WTC11 (cell line): Measurements from ENCODE around the gene HEBP1.

Experiments used
- NFYB ChIP-seq: sonication (generic); formaldehyde crosslinking; conservative IDR thresholded peaks from 2 replicates; pipeline ENCODE4 v1.8.0; 2022; ENCODE audit warnings: low read depth, missing genetic modification reagents
- NR1H2 ChIP-seq: sonication (generic); formaldehyde crosslinking; IDR thresholded peaks from 2 replicates; pipeline ENCODE4 v1.9.0; 2021; ENCODE audit warnings: mild to moderate bottlenecking, moderate library complexity, missing genetic modification reagents
- TF ChIP-seq, protein P1 (sequence below): sonication (generic); formaldehyde crosslinking; IDR thresholded peaks from 2 replicates; pipeline ENCODE4 v1.8.1; 2023; ENCODE audit warnings: mild to moderate bottlenecking, missing genetic modification reagents, borderline replicate concordance
- TF ChIP-seq, protein P2 (sequence below): sonication (generic); formaldehyde crosslinking; IDR thresholded peaks from 2 replicates; pipeline ENCODE4 v1.8.0; 2022; ENCODE audit warnings: mild to moderate bottlenecking, missing genetic modification reagents
- TF ChIP-seq, protein P3 (sequence below): fragments of 250-450 bp; sonication (Bioruptor Pico); IDR thresholded peaks from 2 replicates; pipeline ENCODE4 v2.1.2; 2022; ENCODE audit warnings: mild to moderate bottlenecking, moderate library complexity
- TF ChIP-seq, protein P4 (sequence below): sonication (generic); formaldehyde crosslinking; IDR thresholded peaks from 2 replicates; pipeline ENCODE4 v1.8.1; 2022; ENCODE audit warnings: low read depth, missing genetic modification reagents, borderline replicate concordance
- TF ChIP-seq, protein P5 (sequence below): fragments of 200-600 bp; IDR thresholded peaks from 2 replicates; pipeline ENCODE4 v1.8.0; 2022; ENCODE audit warnings: antibody characterized with exemption
- TF ChIP-seq, protein P6 (sequence below): sonication (generic); formaldehyde crosslinking; IDR thresholded peaks from 2 replicates; pipeline ENCODE4 v1.8.0; 2023; ENCODE audit warnings: missing genetic modification reagents, mild to moderate bottlenecking, borderline replicate concordance

DNA sequence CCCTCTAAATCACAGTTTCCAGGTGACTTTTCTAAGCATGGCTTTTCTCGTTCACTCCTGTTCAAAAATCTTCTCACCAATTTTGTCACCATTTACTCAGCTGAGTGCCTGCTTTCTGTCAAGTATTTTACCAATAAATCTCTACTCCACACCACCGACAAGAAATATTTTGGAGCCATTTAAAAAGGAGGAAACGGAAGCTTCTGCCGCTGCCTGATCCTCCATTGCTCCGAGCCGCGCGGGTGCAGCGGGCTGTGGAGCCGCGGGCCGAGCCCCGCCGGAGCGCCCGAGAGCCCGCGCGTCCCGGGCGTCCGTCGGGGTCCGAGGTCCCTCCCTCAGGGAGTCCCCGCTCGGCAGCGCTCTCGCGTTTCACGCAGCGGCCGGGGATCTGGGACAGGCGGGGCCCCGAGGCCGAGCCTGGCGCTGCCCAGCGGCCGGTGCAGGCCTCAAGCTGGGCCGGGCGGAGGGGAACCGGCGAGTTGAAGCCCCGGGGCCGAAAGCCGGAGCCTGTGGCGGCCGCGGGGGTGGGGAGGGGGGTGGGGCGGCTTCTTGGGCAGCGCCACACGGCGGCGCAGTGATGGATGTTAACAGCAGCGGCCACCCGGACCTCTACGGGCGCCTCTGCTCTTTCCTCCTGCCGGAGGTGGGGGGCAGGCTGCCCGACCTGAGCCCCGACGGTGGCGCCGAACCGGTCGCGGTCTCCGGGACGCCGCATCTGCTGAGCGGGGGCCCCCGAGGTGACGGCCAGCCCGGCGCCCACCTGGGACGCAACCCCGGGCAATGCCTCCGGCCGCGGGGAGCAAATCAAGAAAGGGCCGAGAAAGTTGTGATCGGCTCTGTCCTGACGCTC lies 1.1 kb upstream of the HEBP1 start:
- TF ChIP-seq, protein P1, sequence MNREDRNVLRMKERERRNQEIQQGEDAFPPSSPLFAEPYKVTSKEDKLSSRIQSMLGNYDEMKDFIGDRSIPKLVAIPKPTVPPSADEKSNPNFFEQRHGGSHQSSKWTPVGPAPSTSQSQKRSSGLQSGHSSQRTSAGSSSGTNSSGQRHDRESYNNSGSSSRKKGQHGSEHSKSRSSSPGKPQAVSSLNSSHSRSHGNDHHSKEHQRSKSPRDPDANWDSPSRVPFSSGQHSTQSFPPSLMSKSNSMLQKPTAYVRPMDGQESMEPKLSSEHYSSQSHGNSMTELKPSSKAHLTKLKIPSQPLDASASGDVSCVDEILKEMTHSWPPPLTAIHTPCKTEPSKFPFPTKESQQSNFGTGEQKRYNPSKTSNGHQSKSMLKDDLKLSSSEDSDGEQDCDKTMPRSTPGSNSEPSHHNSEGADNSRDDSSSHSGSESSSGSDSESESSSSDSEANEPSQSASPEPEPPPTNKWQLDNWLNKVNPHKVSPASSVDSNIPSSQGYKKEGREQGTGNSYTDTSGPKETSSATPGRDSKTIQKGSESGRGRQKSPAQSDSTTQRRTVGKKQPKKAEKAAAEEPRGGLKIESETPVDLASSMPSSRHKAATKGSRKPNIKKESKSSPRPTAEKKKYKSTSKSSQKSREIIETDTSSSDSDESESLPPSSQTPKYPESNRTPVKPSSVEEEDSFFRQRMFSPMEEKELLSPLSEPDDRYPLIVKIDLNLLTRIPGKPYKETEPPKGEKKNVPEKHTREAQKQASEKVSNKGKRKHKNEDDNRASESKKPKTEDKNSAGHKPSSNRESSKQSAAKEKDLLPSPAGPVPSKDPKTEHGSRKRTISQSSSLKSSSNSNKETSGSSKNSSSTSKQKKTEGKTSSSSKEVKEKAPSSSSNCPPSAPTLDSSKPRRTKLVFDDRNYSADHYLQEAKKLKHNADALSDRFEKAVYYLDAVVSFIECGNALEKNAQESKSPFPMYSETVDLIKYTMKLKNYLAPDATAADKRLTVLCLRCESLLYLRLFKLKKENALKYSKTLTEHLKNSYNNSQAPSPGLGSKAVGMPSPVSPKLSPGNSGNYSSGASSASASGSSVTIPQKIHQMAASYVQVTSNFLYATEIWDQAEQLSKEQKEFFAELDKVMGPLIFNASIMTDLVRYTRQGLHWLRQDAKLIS: no peak
- TF ChIP-seq NR1H2 (CRISPR knock-in tag) (no peak), NFYB (CRISPR knock-in tag) (no peak)
- TF ChIP-seq, protein P2, sequence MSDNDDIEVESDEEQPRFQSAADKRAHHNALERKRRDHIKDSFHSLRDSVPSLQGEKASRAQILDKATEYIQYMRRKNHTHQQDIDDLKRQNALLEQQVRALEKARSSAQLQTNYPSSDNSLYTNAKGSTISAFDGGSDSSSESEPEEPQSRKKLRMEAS (CRISPR knock-in tag): peak; percentile 61; the same call in 1 of the 2 replicates
- TF ChIP-seq, protein P3, sequence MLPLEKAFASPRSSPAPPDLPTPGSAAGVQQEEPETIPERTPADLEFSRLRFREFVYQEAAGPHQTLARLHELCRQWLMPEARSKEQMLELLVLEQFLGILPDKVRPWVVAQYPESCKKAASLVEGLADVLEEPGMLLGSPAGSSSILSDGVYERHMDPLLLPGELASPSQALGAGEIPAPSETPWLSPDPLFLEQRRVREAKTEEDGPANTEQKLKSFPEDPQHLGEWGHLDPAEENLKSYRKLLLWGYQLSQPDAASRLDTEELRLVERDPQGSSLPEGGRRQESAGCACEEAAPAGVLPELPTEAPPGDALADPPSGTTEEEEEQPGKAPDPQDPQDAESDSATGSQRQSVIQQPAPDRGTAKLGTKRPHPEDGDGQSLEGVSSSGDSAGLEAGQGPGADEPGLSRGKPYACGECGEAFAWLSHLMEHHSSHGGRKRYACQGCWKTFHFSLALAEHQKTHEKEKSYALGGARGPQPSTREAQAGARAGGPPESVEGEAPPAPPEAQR (CRISPR knock-in tag): no peak
- TF ChIP-seq, protein P4, sequence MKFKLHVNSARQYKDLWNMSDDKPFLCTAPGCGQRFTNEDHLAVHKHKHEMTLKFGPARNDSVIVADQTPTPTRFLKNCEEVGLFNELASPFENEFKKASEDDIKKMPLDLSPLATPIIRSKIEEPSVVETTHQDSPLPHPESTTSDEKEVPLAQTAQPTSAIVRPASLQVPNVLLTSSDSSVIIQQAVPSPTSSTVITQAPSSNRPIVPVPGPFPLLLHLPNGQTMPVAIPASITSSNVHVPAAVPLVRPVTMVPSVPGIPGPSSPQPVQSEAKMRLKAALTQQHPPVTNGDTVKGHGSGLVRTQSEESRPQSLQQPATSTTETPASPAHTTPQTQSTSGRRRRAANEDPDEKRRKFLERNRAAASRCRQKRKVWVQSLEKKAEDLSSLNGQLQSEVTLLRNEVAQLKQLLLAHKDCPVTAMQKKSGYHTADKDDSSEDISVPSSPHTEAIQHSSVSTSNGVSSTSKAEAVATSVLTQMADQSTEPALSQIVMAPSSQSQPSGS: no peak
- TF ChIP-seq, protein P5, sequence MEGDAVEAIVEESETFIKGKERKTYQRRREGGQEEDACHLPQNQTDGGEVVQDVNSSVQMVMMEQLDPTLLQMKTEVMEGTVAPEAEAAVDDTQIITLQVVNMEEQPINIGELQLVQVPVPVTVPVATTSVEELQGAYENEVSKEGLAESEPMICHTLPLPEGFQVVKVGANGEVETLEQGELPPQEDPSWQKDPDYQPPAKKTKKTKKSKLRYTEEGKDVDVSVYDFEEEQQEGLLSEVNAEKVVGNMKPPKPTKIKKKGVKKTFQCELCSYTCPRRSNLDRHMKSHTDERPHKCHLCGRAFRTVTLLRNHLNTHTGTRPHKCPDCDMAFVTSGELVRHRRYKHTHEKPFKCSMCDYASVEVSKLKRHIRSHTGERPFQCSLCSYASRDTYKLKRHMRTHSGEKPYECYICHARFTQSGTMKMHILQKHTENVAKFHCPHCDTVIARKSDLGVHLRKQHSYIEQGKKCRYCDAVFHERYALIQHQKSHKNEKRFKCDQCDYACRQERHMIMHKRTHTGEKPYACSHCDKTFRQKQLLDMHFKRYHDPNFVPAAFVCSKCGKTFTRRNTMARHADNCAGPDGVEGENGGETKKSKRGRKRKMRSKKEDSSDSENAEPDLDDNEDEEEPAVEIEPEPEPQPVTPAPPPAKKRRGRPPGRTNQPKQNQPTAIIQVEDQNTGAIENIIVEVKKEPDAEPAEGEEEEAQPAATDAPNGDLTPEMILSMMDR: no peak
- TF ChIP-seq, protein P6, sequence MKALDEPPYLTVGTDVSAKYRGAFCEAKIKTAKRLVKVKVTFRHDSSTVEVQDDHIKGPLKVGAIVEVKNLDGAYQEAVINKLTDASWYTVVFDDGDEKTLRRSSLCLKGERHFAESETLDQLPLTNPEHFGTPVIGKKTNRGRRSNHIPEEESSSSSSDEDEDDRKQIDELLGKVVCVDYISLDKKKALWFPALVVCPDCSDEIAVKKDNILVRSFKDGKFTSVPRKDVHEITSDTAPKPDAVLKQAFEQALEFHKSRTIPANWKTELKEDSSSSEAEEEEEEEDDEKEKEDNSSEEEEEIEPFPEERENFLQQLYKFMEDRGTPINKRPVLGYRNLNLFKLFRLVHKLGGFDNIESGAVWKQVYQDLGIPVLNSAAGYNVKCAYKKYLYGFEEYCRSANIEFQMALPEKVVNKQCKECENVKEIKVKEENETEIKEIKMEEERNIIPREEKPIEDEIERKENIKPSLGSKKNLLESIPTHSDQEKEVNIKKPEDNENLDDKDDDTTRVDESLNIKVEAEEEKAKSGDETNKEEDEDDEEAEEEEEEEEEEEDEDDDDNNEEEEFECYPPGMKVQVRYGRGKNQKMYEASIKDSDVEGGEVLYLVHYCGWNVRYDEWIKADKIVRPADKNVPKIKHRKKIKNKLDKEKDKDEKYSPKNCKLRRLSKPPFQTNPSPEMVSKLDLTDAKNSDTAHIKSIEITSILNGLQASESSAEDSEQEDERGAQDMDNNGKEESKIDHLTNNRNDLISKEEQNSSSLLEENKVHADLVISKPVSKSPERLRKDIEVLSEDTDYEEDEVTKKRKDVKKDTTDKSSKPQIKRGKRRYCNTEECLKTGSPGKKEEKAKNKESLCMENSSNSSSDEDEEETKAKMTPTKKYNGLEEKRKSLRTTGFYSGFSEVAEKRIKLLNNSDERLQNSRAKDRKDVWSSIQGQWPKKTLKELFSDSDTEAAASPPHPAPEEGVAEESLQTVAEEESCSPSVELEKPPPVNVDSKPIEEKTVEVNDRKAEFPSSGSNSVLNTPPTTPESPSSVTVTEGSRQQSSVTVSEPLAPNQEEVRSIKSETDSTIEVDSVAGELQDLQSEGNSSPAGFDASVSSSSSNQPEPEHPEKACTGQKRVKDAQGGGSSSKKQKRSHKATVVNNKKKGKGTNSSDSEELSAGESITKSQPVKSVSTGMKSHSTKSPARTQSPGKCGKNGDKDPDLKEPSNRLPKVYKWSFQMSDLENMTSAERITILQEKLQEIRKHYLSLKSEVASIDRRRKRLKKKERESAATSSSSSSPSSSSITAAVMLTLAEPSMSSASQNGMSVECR (CRISPR knock-in tag): no peak
